Measurements from ENCODE around the gene ACYP1.

GRCh38 chr14:75040959-75041358 lies 22.9 kb downstream of the ACYP1 start:
- TF ChIP-seq POLR2A (IDR thresholded peaks at IDR 0.05) (no peak), CTCF (IDR thresholded peaks at IDR 0.05) (no peak)
